Measurements from ENCODE around the gene ABHD12. TPM values are rescaled to one million over a fixed set of nuclear protein-coding genes. Genes with fewer than 3 reads are reported as not detected.

ABHD12 gene
- total and polyA plus RNA-seq, 5 donors: 22.6 to 28.3 (median 25.3) TPM

DNA sequence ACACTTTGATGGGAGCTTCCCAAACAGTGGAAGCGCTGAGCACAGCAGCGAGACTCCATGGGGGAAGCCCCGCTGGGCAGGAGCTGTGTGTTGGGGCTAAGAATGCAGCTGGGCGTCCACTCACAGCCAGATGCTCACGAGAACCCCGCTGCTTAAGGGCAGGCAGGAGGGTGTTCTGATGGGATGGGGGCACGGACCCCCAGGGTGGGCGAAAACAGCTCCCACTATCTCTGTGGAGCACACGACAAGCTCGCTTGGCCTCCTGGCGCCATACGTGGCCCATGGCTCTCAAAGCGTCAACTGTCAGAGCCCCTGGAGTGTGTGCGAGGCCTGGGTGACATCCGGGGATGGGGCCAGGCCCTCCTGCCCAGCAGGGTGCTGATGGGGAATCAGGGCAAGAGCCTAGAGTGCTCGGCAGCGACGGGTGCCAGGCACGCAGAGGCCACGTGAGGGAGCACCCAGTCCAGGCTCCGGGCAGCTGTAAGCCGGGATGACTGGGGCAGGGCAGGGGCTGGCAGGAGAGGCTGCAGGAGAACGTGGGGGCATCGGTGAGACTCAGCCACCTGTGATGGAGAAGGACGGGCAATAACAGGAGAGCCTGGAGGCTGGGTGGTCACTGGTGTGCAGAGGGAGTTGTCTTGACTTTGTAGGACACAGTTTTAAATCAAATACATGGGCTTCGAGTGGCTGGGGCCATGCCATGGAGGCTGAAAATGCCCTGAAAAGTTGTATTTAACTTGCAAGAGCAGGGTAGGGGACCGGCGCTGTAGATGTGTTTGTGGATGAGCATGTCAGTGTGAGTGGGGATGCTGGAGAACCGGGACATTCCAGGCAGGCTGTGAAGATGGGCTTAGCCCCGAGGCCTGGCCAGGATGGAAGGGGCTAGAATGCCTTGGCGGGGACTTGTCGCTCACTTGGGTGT, 115.5 kb downstream of the ABHD12 start:
- H3K27me3 ChIP-seq (ENCODE audit: control insufficient read depth, insufficient read depth): no peaks in the 10 kb centered on the region
- intact Hi-C loops (cut with DNase I): no loop called here
- H3K9me3 ChIP-seq (ENCODE audit: control insufficient read depth, low read length): no peaks in the 10 kb centered on the region
- H3K4me3 ChIP-seq (ENCODE audit: low read length): no peak overlapping the region
- peaks cover 3% of the 10 kb centered on the region for H3K4me1 ChIP-seq (ENCODE audit: control insufficient read depth, insufficient read depth, low read length)
- WGBS: 79% methylated on average over 32 of the region's 32 CpGs
- peak; percentile 36 to 55 for ATAC-seq
- no peak overlapping the region for H3K27ac ChIP-seq (ENCODE audit: low read length)
- peak in 2 of 3 donors; percentile 78 to 80 for DNase-seq

DNA sequence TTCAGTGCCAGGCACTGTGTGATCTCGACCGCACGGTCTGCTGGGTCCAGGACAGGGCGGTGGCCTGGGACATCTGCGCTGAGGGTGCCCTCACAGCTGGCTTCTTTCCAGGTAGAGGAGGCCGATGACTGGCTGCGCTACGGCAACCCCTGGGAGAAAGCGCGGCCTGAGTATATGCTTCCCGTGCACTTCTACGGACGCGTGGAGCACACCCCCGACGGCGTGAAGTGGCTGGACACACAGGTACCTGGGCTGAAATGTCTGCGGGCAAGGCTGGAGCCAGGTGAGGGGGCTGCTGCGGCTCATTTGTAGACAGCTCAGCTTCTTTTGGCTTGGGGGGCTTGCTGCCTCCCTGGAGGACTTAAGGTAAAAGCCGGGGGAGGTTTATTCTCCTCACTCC, 116.2 kb downstream of the ABHD12 start:
- H3K4me3 ChIP-seq (ENCODE audit: low read length): no peak overlapping the region
- H3K4me1 ChIP-seq (ENCODE audit: control insufficient read depth, insufficient read depth, low read length): peaks cover 3% of the 10 kb centered on the region
- H3K9me3 ChIP-seq (ENCODE audit: control insufficient read depth, low read length): no peaks in the 10 kb centered on the region
- H3K27me3 ChIP-seq (ENCODE audit: control insufficient read depth, insufficient read depth): no peaks in the 10 kb centered on the region
- H3K27ac ChIP-seq (ENCODE audit: low read length): peak overlapping the region; percentile 53
- ATAC-seq (peak in 1 of 2 donors; percentile 20), DNase-seq (peak in 2 of 3 donors; percentile 47 to 49)
- intact Hi-C loops (cut with DNase I): no loop called here
- 86% methylated on average over 20 of the region's 20 CpGs for WGBS

DNA sequence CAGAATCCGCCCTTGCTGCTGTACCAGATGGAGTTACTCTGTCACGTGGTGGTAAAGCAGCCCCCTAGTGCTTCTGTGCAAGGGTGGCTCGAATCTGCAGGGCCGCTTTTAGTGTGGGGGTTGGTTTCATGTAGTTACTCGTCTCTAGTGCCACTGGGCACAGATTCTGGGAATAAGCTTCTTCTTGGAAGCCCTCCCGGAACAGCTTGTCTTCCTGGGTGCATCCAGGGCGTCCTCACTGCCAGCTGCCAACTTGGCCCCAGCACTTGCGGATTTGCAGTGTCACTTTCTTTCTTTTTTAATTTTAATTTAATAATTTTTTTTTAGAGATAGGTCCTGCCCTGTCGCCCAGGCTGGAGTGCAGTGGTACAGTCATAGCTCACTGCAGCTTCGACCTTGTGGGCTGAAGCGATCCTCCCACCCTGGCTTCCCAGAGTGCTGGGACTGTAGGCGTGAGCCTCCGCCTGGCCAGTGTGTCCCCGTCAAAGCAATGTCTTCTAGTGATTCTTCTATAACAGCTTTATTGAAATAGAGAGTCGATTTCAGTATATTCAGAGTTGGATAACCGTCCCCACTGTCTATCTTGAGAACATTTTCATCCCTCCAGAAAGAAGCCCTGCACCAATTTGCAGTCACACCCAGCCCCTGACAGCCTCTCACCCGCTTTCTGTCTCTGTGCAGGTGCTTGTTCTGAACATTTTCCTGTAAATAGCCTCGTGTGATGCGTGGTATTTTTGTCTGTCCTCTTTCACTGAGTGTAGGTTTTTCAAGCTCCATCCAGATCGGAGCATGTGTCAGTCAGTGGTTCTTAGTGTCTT, 116.9 kb downstream of the ABHD12 start:
- intact Hi-C loops (cut with DNase I): no loop called here
- ATAC-seq (peak in 1 of 2 donors; percentile 34), DNase-seq (peak in 2 of 3 donors; percentile 39 to 58)
- no peaks in the 10 kb centered on the region for H3K27me3 ChIP-seq (ENCODE audit: control insufficient read depth, insufficient read depth)
- 68% methylated on average over 20 of the region's 20 CpGs for WGBS
- no peak overlapping the region for H3K4me3 ChIP-seq (ENCODE audit: low read length)
- peaks cover 3% of the 10 kb centered on the region for H3K4me1 ChIP-seq (ENCODE audit: control insufficient read depth, insufficient read depth, low read length)
- H3K27ac ChIP-seq (ENCODE audit: low read length): peak overlapping the region; percentile 53
- H3K9me3 ChIP-seq (ENCODE audit: control insufficient read depth, low read length): no peaks in the 10 kb centered on the region

DNA sequence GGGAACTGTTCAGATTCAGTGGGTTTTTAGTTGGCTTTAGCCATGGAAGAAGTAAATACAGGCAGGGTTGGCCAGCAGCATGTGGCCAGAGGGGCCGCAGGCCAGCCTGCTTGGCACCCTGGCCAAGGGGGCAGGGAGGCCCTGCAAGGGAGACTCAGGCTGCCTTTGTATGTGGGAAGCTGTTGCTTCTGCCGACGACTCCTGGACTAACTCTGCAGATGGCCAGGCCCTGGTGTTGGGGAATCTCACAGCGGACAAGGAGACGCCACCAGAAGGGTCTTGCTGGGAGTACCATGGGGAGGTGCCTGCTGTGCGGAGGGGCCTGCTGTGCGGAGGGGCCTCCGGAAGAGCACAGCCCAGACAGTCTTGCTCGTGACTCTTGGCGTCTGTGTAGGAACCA, 117.6 kb downstream of the ABHD12 start:
- no peak overlapping the region for H3K4me3 ChIP-seq (ENCODE audit: low read length)
- intact Hi-C loops (cut with DNase I): no loop called here
- peaks cover 2% of the 10 kb centered on the region for H3K4me1 ChIP-seq (ENCODE audit: control insufficient read depth, insufficient read depth, low read length)
- WGBS: 75% methylated on average over 10 of the region's 10 CpGs
- ATAC-seq: no peak
- H3K27me3 ChIP-seq (ENCODE audit: control insufficient read depth, insufficient read depth): no peaks in the 10 kb centered on the region
- no peaks in the 10 kb centered on the region for H3K9me3 ChIP-seq (ENCODE audit: control insufficient read depth, low read length)
- peak in 2 of 3 donors; percentile 43 to 49 for DNase-seq
- peak overlapping the region; percentile 40 for H3K27ac ChIP-seq (ENCODE audit: low read length)

DNA sequence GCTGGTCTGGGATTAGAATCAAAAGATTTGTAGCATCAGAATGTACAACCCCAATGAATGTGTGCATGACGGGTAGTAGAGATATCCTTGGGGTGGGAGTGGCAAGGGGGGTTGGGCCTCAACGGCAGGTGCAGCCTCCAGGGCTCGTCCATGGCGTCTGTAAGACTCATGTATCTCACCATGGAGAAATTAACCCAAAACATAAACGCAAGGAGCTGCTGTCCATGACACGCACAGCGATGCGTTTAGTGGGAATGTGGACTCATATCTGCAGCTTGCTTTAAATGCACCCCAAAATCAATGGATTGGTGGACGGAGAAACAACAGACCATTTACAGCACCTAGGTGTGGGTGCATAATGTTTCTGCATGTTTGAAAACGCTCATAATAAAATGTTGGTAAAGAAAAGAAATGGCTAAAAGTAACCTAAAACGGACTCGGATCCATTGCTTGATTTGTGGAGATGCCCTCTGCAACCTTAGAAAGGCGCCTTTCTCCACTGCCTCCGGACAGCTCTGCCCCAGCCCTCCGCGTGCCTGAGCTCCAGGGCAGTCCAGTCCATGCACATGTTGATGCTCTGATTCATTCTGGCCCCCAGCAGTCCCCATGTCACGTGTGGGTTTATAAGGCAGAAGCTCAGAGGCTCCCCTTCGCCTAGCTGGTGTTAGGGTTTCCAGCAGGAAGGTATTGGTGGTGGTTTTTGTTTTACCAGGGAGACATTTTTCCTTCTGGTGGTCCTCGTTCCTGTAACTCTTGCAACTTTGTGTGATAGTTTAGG, 118.2 kb downstream of the ABHD12 start:
- intact Hi-C loops (cut with DNase I): no loop called here
- Histone ChIP-seq H3K27ac (ENCODE audit: low read length) (no peak overlapping the region), H3K4me3 (ENCODE audit: low read length) (no peak overlapping the region), H3K9me3 (ENCODE audit: control insufficient read depth, low read length) (no peaks in the 10 kb centered on the region), H3K4me1 (ENCODE audit: control insufficient read depth, insufficient read depth, low read length) (no peaks in the 10 kb centered on the region), H3K27me3 (ENCODE audit: control insufficient read depth, insufficient read depth) (no peaks in the 10 kb centered on the region)
- no peak for ATAC-seq
- peak in 1 of 3 donors; percentile 23 for DNase-seq
- 82% methylated on average over 19 of the region's 19 CpGs for WGBS

DNA sequence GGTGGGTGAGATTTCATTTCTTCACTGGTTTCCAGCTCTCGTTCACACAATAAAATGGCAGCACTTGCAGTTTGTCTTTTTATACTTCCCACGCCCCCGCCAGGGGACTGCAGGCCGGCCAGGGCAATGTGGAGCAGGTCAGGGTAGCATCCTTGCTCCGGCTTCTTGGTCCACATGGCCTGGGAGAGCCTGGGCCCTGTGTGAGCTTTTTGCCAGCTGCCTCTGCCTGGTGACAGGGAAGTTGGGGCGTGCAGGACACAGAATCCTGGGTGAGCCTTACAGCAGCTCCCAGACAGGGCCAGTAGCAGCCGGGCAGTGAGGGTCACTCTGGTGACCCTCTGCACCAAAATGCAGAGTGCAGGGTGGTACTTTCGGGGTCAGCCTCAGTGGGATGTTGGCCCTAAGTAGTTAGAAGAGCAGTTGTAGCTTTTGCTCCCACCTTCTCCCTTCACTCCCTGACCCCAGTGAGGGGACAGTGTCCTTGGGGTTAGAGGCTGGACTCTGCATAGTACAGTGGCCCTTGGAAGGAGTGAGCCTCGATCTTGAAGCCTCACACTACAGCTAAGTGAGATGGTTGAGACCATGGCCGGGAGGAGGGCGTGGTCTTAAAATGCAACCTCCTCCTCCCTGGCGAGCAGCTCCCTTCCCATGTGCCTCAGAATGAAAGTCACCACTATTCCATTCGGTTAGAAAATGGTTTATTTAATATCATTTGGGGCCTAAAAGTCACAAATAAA, 119.0 kb downstream of the ABHD12 start:
- DNase-seq (peak in 1 of 3 donors; percentile 25), ATAC-seq (no peak)
- Histone ChIP-seq H3K4me3 (ENCODE audit: low read length) (no peak overlapping the region), H3K9me3 (ENCODE audit: control insufficient read depth, low read length) (no peaks in the 10 kb centered on the region), H3K4me1 (ENCODE audit: control insufficient read depth, insufficient read depth, low read length) (no peaks in the 10 kb centered on the region), H3K27me3 (ENCODE audit: control insufficient read depth, insufficient read depth) (no peaks in the 10 kb centered on the region), H3K27ac (ENCODE audit: low read length) (no peak overlapping the region)
- WGBS: 94% methylated on average over 13 of the region's 13 CpGs
- intact Hi-C loops (cut with DNase I): no loop called here

DNA sequence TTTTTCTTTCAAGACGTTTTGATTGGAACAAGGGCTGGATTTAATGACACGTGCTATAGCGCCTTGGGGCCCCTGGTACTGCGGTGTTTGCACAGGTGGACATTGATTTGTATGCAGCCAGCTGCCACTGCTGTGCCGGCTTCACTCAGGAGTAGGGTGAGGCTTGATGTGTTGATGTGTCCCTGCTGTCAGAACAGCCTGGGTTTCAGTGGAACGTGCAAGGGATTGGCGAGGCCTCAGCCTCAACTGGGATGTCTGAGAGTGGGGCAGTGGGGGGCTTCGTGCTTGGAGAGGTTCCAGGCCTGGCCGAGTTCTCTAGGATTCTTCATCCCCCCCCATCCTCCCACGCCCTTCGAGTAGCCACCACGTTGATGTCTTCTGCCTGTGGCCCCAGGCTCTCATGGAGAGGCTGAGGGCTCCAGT, 119.8 kb downstream of the ABHD12 start:
- WGBS: 67% methylated on average over 12 of the region's 12 CpGs
- intact Hi-C loops (cut with DNase I): no loop called here
- no peaks in the 10 kb centered on the region for H3K27me3 ChIP-seq (ENCODE audit: control insufficient read depth, insufficient read depth)
- no peaks in the 10 kb centered on the region for H3K9me3 ChIP-seq (ENCODE audit: control insufficient read depth, low read length)
- H3K4me3 ChIP-seq (ENCODE audit: low read length): no peak overlapping the region
- H3K4me1 ChIP-seq (ENCODE audit: control insufficient read depth, insufficient read depth, low read length): no peaks in the 10 kb centered on the region
- H3K27ac ChIP-seq (ENCODE audit: low read length): no peak overlapping the region
- DNase-seq: peak in 2 of 3 donors; percentile 39 to 41
- ATAC-seq: no peak

DNA sequence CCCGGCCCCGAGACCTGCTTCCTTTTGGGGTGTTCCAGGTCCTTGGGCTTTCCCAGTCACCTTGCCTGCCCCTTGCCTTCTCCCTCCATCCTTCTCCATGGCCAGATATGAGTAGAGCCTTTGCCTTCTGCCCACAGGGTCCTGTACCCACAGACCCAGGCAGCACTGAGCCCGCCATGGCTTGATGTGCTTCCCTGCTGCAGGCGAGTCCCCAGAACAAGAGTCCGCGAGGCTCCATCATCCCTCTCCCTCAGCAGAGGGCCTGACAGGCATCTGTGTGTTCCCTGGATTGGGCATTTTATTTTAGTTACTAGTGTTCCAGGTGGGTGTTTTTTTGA, 120.8 kb downstream of the ABHD12 start:
- no peak for ATAC-seq
- H3K4me1 ChIP-seq (ENCODE audit: control insufficient read depth, insufficient read depth, low read length): no peaks in the 10 kb centered on the region
- no peak overlapping the region for H3K27ac ChIP-seq (ENCODE audit: low read length)
- H3K27me3 ChIP-seq (ENCODE audit: control insufficient read depth, insufficient read depth): no peaks in the 10 kb centered on the region
- no peaks in the 10 kb centered on the region for H3K9me3 ChIP-seq (ENCODE audit: control insufficient read depth, low read length)
- DNase-seq: peak in 1 of 3 donors; percentile 7
- H3K4me3 ChIP-seq (ENCODE audit: low read length): no peak overlapping the region
- intact Hi-C loops (cut with DNase I): no loop called here
- WGBS: 97% methylated on average over 6 of the region's 6 CpGs

DNA sequence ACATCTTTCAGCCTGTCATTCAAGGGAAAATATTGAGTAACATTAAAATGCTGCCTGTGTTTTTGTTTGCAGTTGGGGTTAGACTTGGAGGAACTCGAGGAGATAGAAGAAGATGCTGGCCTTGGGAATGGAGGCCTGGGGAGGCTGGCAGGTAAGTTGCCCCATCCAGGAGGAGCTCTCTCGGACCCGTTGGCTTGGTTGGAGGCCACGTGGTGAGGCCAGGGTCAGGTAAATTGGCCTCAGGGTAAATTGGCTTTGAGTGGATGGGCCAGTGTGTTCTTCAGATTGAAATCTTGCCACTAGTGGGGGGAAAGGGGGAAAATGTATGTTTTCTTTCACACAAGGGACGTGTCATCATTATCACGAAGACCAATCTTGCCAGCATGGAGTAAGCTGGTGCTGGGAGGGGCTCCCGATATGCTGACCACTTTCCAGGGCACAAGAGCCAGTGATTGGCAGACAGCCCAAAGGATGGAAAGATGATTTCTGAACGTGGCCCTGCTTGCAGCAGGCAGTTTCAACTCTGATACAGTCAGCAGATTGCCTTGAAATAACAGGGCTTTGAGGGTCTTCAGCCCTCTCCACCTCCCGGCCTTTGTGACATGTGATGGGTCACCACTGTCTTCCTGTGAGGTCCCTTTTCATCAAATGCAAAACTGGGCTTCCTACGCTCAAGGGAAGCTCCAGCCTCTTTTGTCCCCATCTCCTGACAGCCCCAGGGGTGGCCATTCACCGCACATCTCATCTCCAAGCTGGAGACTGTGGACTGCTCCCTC, 121.4 kb downstream of the ABHD12 start:
- Histone ChIP-seq H3K27ac (ENCODE audit: low read length) (no peak overlapping the region), H3K9me3 (ENCODE audit: control insufficient read depth, low read length) (no peaks in the 10 kb centered on the region), H3K4me3 (ENCODE audit: low read length) (no peak overlapping the region), H3K4me1 (ENCODE audit: control insufficient read depth, insufficient read depth, low read length) (no peaks in the 10 kb centered on the region), H3K27me3 (ENCODE audit: control insufficient read depth, insufficient read depth) (no peaks in the 10 kb centered on the region)
- peak in 1 of 3 donors; percentile 14 for DNase-seq
- 78% methylated on average over 11 of the region's 11 CpGs for WGBS
- intact Hi-C loops (cut with DNase I): no loop called here
- no peak for ATAC-seq
